HepG2 (cell line): ENCODE results near the gene UBTD2. TPM values are rescaled to one million over a fixed set of nuclear protein-coding genes. Genes with fewer than 3 reads are reported as not detected.

Experiments
- ASH2L ChIP-seq: fragments of 300-600, 200-600 bp; sonication (generic); IDR thresholded peaks from 2 replicates; pipeline ENCODE4 v1.7.0; 2017; ENCODE audit warnings: low read depth, mild to moderate bottlenecking, moderate library complexity, mixed read lengths, low read length; ENCODE audit not compliant: insufficient read length
- CBFB ChIP-seq: sonication (generic); formaldehyde crosslinking; IDR thresholded peaks from 2 replicates; pipeline ENCODE4 v1.4.0; 2020; ENCODE audit warnings: missing genetic modification reagents
- IRF1 ChIP-seq: sonication (generic); formaldehyde crosslinking; IDR thresholded peaks from 2 replicates; pipeline ENCODE4 v1.4.0; 2020; ENCODE audit warnings: low read depth, mild to moderate bottlenecking, missing genetic modification reagents
- KLF11 ChIP-seq: IDR thresholded peaks from 2 replicates; pipeline ENCODE4 v1.6.1; 2016; ENCODE audit warnings: missing compliant biosample characterization
- KLF16 ChIP-seq, 2 experiments: sonication (generic) in 1 of 2; formaldehyde crosslinking in 1 of 2; IDR thresholded peaks; 2 replicates each; pipeline versions ENCODE4 v1.6.1 to v1.8.0; 2016 to 2023; ENCODE audit warnings: missing genetic modification reagents in 2 of 2, missing compliant biosample characterization in 1 of 2
- MEIS1 ChIP-seq: sonication (generic); formaldehyde crosslinking; IDR thresholded peaks from 2 replicates; pipeline ENCODE4 v1.9.0; 2021; ENCODE audit warnings: mild to moderate bottlenecking, missing genetic modification reagents, moderate library complexity, borderline replicate concordance
- SMAD1 ChIP-seq: sonication (generic); formaldehyde crosslinking; IDR thresholded peaks from 2 replicates; pipeline ENCODE4 v1.4.0; 2020; ENCODE audit warnings: missing genetic modification reagents, low read depth, mild to moderate bottlenecking, borderline replicate concordance
- SSRP1 ChIP-seq: IDR thresholded peaks from 2 replicates; pipeline ENCODE4 v1.6.1; 2016; ENCODE audit warnings: control low read depth
- TBX2 ChIP-seq: sonication (generic); formaldehyde crosslinking; IDR thresholded peaks from 2 replicates; pipeline ENCODE4 v1.5.0; 2020; ENCODE audit warnings: missing genetic modification reagents, mild to moderate bottlenecking, borderline replicate concordance
- YEATS4 ChIP-seq: sonication (generic); formaldehyde crosslinking; IDR thresholded peaks from 2 replicates; pipeline ENCODE4 v1.4.0; 2020; ENCODE audit warnings: missing genetic modification reagents, borderline replicate concordance
- ZBTB46 ChIP-seq: sonication (generic); formaldehyde crosslinking; IDR thresholded peaks from 2 replicates; pipeline ENCODE4 v1.4.0; 2020; ENCODE audit warnings: mild to moderate bottlenecking, missing genetic modification reagents, borderline replicate concordance
- ZBTB8A ChIP-seq: sonication (generic); formaldehyde crosslinking; IDR thresholded peaks from 2 replicates; pipeline ENCODE4 v1.4.0; 2020; ENCODE audit warnings: mild to moderate bottlenecking, low read depth, missing genetic modification reagents, borderline replicate concordance
- ZHX1 ChIP-seq: sonication (generic); formaldehyde crosslinking; IDR thresholded peaks from 2 replicates; pipeline ENCODE4 v1.8.1; 2022; ENCODE audit warnings: low read depth, mild to moderate bottlenecking, missing genetic modification reagents
- ZMAT3 ChIP-seq: sonication (generic); formaldehyde crosslinking; conservative IDR thresholded peaks from 2 replicates; pipeline ENCODE4 v1.7.0; 2021; ENCODE audit warnings: missing genetic modification reagents
- ZNF543 ChIP-seq: sonication (generic); formaldehyde crosslinking; IDR thresholded peaks from 2 replicates; pipeline ENCODE4 v1.4.0; 2020; ENCODE audit warnings: mild to moderate bottlenecking, missing genetic modification reagents
- ZNF605 ChIP-seq: sonication (generic); formaldehyde crosslinking; IDR thresholded peaks from 2 replicates; pipeline ENCODE4 v1.8.0; 2022; ENCODE audit warnings: mild to moderate bottlenecking, missing genetic modification reagents
- ZNF616 ChIP-seq: sonication (generic); formaldehyde crosslinking; IDR thresholded peaks from 2 replicates; pipeline ENCODE4 v1.5.0; 2020; ENCODE audit warnings: low read depth, mild to moderate bottlenecking, missing genetic modification reagents
- ZNF691 ChIP-seq: sonication (generic); formaldehyde crosslinking; IDR thresholded peaks from 2 replicates; pipeline ENCODE4 v1.4.0; 2020; ENCODE audit warnings: missing genetic modification reagents, low read depth, mild to moderate bottlenecking, borderline replicate concordance
- ZNF768 ChIP-seq: sonication (generic); formaldehyde crosslinking; IDR thresholded peaks from 2 replicates; pipeline ENCODE4 v1.4.0; 2020; ENCODE audit warnings: missing genetic modification reagents
- polyA plus RNA-seq, 8 experiments: library from polyadenylated mRNA; depleted of rRNA in 3 of 8; stranded (reverse) in 7 of 8; unstranded in 1 of 8; fragments of >200 nt; fragmentation: Illumina TruSeq in 4 of 8; extraction: Trizol in 4 of 8; gene quantifications; 2 replicates each; pipeline versions ENCODE4 v1.2.1 to v1.2.3, GENCODE V29; 2011 to 2016; ENCODE audit warnings: low read depth in 4 of 8, missing spikeins in 1 of 8, mixed read lengths in 1 of 8; ENCODE audit not compliant: insufficient read depth in 1 of 8
- total RNA-seq, 5 experiments: library from RNA; depleted of rRNA; stranded (reverse); fragments of >200 nt; fragmentation: Illumina TruSeq; extraction: Trizol; gene quantifications; 2 replicates each; pipeline ENCODE4 v1.2.3, GENCODE V29; 2016; ENCODE audit warnings: low read depth in 1 of 5

The UBTD2 gene
- total and polyA plus RNA-seq, 2 of the 13 experiments (the other 11 are each of a cell fraction or from before 2014, with no cell fraction given), result 15.2 to 24.1 TPM

- TF ChIP-seq YEATS4 (CRISPR knock-in tag) (0 out of 2 replicates have a peak, but pooled peaks have one; percentile 16), KLF16 (CRISPR knock-in tag; IDR thresholded peaks at IDR 0.05) (peak; percentile 10 to 48; a peak in 1 of 4 replicates), SMAD1 (CRISPR knock-in tag) (0 out of 2 replicates have a peak, but pooled peaks have one; percentile 62), ZMAT3 (0 out of 2 replicates have a peak, but pooled peaks have one; percentile 30), SSRP1 (CRISPR knock-in tag) (no peak), ASH2L (peak; percentile 48), ZNF605 (CRISPR knock-in tag) (peak; percentile 41; the same call in 1 of the 2 replicates), ZNF768 (peak; percentile 51; the same call in 1 of the 2 replicates), ZNF691 (CRISPR knock-in tag) (peak; percentile 22; the same call in 1 of the 2 replicates), ZBTB8A (CRISPR knock-in tag) (no peak), CBFB (CRISPR knock-in tag) (no peak), IRF1 (CRISPR knock-in tag) (0 out of 2 replicates have a peak, but pooled peaks have one; percentile 24), KLF11 (0 out of 2 replicates have a peak, but pooled peaks have one; percentile 32), TBX2 (0 out of 2 replicates have a peak, but pooled peaks have one; percentile 5), ZNF543 (peak; percentile 52; the same call in 1 of the 2 replicates), ZHX1 (CRISPR knock-in tag) (no peak), ZNF616 (CRISPR knock-in tag) (0 out of 2 replicates have a peak, but pooled peaks have one; percentile 53), MEIS1 (CRISPR knock-in tag) (peak; percentile 65; the same call in 1 of the 2 replicates), ZBTB46 (CRISPR knock-in tag) (0 out of 2 replicates have a peak, but pooled peaks have one; percentile 40)
Measured at GRCh38 chr5:172187118-172188032, 96.2 kb downstream of the UBTD2 start (continued).
